Activated T-helper 9 cell treated with anti-CD3 and anti-CD28 coated beads, Interleukin-2, amount 50 U/mL, for 16 hours (primary cell): ENCODE measurements around the gene NUP210.
A peak's percentile ranks its signal among the peaks of the same experiment; 100 is the strongest.
"Not testable (repeated sequence)": the region's sequence is repeated elsewhere in the genome, so short reads cannot be mapped to it uniquely, and the experiment has no call there.

ENCODE experiments used
- DNase-seq: peaks from one replicate; pipeline ENCODE4 v3.0.0-alpha.2; 2020; ENCODE audit warnings: low read depth

Gene NUP210

GRCh38 chr3:13420045-13420830 is at the start of gene NUP210:
NUP210 (minus strand) TSS chr3:13420322; CDS start chr3:13420226, 96 bp downstream.
- peak; percentile 48 for DNase-seq

GRCh38 chr3:13466781-13467180 is 46.7 kb upstream of the NUP210 start:
- no peak for DNase-seq

- no peak for DNase-seq
Measured at GRCh38 chr3:13465236-13465873, 45.2 kb upstream of the NUP210 start.

GRCh38 chr3:13463618-13464400 is 43.7 kb upstream of the NUP210 start:
- DNase-seq: no peak

GRCh38 chr3:13462822-13463221 is 42.7 kb upstream of the NUP210 start:
- DNase-seq: no peak

- DNase-seq: no peak
Measured at GRCh38 chr3:13462125-13462629, 42.1 kb upstream of the NUP210 start.

GRCh38 chr3:13461169-13462124 is 41.3 kb upstream of the NUP210 start:
- DNase-seq: peak; percentile 57

- no peak for DNase-seq
Measured at GRCh38 chr3:13460341-13460736, 40.2 kb upstream of the NUP210 start.

GRCh38 chr3:13459605-13460340 is 39.7 kb upstream of the NUP210 start:
- DNase-seq: no peak

GRCh38 chr3:13457593-13457992 is 37.5 kb upstream of the NUP210 start:
- no peak for DNase-seq

GRCh38 chr3:13455644-13456043 is 35.5 kb upstream of the NUP210 start:
- no peak for DNase-seq

- DNase-seq: no peak
Measured at GRCh38 chr3:13452490-13453335, 32.6 kb upstream of the NUP210 start.

GRCh38 chr3:13451301-13451673 is 31.2 kb upstream of the NUP210 start:
- DNase-seq: no peak

- not testable (repeated sequence) for DNase-seq
Measured at GRCh38 chr3:13442882-13443281, 22.8 kb upstream of the NUP210 start.

GRCh38 chr3:13440204-13440817 is 20.2 kb upstream of the NUP210 start:
- no peak for DNase-seq

GRCh38 chr3:13436213-13436612 is 16.1 kb upstream of the NUP210 start:
- not testable (repeated sequence) for DNase-seq

GRCh38 chr3:13433912-13434311 is 13.8 kb upstream of the NUP210 start:
- no peak for DNase-seq

GRCh38 chr3:13432093-13432492 is 12.0 kb upstream of the NUP210 start:
- no peak for DNase-seq

GRCh38 chr3:13430411-13430875 is 10.3 kb upstream of the NUP210 start:
- DNase-seq: not testable (repeated sequence)
